CD4-positive, alpha-beta T cell treated with Interleukin-15 for 1 hour (primary cell): ENCODE results near the gene GPR101.

Experiments
- DNase-seq: peaks from one replicate; pipeline ENCODE4 v3.0.0-alpha.2; 2020

The GPR101 gene, protein sequence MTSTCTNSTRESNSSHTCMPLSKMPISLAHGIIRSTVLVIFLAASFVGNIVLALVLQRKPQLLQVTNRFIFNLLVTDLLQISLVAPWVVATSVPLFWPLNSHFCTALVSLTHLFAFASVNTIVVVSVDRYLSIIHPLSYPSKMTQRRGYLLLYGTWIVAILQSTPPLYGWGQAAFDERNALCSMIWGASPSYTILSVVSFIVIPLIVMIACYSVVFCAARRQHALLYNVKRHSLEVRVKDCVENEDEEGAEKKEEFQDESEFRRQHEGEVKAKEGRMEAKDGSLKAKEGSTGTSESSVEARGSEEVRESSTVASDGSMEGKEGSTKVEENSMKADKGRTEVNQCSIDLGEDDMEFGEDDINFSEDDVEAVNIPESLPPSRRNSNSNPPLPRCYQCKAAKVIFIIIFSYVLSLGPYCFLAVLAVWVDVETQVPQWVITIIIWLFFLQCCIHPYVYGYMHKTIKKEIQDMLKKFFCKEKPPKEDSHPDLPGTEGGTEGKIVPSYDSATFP

GRCh38 chrX:137033774-137034507 lies at the start of gene GPR101:
TSS of gene GPR101 (minus strand) at chrX:137033995. CDS start at chrX:137031674, 2,321 bp downstream.
- no peak for DNase-seq

- no peak for DNase-seq
These were observed 47.4 kb upstream of the GPR101 start for GRCh38 chrX:137081239-137081638.

- DNase-seq, result no peak
These were observed 38.6 kb upstream of the GPR101 start for GRCh38 chrX:137072396-137072795.

- DNase-seq, result no peak
These were observed 37.8 kb upstream of the GPR101 start for GRCh38 chrX:137071596-137071995.

DNA sequence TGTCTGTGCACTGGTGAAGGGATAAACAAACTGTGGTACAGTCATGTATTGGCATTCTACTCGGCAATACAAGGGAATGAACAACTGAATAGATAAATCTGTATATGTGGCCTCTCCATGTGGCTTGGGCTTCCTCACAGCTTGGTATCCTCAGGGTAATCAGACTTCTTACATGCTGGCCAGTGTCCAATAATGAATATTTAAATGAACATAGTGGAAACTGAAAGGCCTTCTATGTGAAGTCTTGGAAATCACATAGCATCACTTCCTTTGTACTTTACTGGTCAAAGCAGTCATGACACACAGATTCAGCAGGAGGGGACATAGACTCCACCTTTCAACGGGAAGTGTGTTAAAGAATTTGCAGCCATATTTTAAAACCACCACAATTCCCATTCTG lies 33.4 kb upstream of the GPR101 start:
- DNase-seq, result no peak

- no peak for DNase-seq
These were observed 29.3 kb upstream of the GPR101 start for GRCh38 chrX:137062915-137063617.

DNA sequence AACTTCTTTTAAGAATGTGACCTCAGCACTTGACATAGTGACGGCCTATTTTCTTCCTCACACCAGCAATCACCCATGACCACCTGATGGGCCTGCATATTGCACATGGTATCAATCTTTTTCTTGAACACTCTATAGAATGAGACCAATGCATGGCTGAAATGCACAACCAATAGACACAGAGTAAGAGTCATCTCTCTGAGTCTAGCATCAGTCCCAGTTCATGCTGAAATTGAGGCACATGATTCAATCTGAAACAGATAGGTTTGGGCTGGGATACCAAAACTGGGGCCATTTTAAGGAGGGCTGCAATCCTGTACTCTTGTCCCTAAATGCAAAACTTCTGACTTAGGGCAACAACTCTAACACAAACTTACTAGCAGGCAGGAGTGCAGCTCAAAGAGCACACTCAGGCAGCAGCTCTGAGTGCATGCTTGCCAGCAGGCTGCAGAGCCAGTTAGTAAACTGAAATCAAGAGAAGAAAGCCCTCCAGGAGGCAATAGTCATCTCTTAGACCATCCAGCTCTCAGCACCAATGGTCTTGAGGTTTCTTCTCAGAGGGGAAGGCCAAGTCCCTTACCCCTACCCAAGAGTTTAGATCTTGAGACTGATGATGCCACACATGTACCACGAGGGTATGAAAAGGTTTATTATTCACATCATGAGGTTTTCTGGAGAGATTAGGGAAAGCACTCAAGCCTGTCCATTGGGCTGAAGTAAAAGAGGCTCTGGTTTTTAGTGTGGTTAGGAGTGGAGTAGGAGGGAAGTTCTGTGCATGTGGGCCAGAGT lies 24.7 kb upstream of the GPR101 start:
- no peak for DNase-seq

DNA sequence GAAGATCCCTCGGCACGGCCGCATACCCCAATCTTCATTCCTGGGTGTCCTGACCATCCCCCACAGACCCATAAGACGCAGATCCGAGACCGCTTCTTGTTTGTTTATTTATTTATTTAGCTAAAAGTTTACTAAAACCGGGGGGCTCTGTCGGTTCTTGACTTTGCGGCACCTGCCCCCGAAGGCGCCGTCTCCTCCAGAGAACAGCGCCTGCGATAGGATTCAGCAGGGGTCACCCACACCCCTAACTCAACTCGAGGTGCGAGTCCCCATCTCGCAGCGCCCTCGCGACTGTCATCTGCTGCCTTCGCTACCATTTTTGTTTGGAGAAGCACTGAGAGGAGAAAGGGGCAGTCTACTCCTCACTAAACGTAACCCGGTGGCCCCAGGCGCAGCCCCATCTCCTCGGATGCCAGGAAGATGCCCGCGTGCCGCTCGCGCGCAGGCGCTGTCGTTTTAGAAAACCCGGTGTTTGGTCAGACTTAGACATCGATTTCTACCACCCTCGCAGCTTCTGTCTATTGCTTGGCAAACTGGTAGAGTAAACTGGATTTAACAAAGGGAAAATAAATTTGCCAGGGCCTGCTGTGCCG lies 18.9 kb upstream of the GPR101 start:
- DNase-seq, result no peak

DNA sequence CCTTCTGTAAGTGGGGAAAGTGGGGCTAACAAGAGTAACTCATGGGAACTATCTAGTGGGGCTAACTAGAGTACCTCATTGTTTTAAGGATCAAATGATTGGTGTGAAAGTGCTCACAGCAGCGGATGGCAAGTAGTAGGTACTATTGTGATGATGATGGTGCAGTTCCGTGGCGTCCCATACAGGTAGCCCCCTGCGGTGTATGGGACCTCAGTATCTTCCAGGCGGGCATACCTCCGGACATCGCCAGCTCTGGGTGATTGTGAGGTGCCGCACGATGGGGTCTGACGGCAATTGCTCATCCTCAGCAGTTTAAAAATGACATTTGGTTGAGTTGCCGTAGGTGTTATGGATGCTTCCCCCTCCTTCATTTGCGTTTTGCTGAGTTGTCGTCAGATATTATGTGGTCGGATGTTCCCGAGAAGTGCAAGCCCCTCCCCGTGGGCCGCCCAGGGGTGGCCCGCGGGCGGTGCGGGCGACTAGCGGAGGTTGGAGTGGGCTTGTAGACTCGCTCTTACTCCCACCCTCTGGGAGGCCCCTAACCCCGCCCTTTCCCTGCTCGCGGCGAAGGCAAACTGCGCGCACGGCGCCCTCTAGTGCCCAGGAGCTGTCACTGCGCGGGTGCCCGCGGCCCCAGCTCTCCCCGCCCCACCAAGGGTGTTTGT lies 18.3 kb upstream of the GPR101 start:
- DNase-seq, result peak; percentile 78

- no peak for DNase-seq
These were observed 11.1 kb upstream of the GPR101 start for GRCh38 chrX:137044893-137045292.

- DNase-seq, result no peak
These were observed 9.9 kb upstream of the GPR101 start for GRCh38 chrX:137043736-137044135.

- DNase-seq, result no peak
These were observed 7.5 kb upstream of the GPR101 start for GRCh38 chrX:137041329-137041728.

DNA sequence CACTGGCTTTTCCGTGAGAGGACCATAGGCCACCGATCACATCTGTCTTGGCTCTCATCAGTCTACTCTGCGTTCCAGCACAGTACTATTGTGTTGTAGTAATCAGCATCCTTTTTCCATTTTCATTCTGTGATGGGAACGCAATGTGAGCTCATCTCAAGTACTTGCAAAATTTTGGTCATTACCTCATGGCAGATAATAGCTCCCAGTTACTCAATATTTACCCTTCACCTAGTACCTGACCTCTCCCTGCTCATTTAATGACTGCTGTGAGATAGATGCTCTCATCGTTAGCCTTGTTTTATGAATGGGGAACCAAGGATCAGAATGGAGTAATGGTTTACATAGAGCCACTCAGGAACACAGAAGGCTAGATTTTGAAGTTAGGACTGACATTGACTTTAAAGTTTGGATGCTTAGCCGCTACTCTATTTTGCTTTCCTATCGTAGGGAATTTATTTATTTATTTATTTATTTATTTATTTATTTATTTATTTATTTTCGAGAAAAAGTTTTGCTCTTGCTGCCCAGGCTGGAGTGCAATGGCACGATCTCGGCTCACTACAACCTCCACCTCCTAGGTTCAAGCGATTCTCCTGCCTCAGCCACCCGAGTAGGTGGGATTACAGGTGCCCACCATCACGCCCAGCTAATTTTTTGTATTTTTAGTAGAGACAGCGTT lies 6.5 kb upstream of the GPR101 start:
- no peak for DNase-seq

DNA sequence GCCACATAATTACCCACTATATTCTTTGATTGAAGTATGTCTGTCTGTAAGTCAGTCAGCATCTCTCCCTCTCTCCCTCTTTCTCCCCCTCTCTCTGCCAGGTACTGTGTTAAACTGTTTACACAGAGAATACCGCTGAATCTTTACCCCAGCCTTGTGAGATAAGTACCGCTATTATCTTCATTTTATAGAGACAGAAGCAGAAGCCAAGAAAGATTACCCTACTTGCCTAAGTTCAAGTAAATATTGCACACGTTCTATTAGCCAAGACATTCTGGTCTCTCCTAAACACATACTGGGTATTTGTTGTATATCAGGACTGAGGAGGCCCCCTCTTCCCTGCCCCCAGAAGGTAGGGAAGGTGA lies 695 bp upstream of the GPR101 start:
- DNase-seq, result no peak

GRCh38 chrX:137032841-137033773 lies 688 bp downstream of the GPR101 start:
- no peak for DNase-seq

DNA sequence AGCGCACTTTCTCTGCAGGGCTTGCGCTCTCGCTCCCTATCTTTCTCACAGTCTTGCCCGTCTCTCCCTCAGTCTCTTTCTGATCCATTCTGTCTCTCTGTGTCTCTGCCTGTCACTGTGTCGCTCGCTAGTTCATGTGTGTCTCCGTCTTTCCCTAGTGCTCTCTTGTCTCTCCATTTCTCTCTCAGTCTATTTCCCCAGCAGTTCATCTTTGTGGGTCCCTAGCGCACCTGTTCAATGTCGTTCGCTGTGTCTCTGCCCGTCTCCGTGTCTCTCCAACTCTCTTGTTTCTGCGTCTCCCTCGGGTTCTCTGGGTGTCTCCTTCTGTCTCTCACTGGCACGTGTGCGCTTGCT lies 1.5 kb downstream of the GPR101 start:
- DNase-seq, result no peak

GRCh38 chrX:137031517-137032340 lies 2.1 kb downstream of the GPR101 start:
- DNase-seq, result peak; percentile 28

GRCh38 chrX:137031039-137031438 lies 2.8 kb downstream of the GPR101 start:
- no peak for DNase-seq

DNA sequence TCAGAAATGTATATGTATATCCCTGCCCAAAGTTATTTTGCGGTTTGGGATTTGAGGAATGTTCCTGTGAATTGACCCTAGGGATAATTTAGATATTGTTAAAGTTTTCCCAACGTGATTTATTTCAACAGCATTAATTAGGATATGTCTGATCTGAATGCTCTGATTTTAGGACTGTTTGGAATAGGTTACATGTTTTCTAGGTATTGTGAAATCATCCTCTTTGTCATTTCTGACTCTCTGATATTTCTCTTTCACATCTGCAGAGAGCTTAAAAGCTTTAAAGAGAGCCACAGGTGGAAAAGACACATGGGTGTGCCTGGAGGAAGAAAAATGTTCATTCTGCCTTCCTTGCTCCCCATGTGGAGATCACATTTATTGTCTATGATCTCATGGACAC lies 5.1 kb downstream of the GPR101 start:
- no peak for DNase-seq
